Measurements from ENCODE around the gene ALK.

The ALK gene

DNA sequence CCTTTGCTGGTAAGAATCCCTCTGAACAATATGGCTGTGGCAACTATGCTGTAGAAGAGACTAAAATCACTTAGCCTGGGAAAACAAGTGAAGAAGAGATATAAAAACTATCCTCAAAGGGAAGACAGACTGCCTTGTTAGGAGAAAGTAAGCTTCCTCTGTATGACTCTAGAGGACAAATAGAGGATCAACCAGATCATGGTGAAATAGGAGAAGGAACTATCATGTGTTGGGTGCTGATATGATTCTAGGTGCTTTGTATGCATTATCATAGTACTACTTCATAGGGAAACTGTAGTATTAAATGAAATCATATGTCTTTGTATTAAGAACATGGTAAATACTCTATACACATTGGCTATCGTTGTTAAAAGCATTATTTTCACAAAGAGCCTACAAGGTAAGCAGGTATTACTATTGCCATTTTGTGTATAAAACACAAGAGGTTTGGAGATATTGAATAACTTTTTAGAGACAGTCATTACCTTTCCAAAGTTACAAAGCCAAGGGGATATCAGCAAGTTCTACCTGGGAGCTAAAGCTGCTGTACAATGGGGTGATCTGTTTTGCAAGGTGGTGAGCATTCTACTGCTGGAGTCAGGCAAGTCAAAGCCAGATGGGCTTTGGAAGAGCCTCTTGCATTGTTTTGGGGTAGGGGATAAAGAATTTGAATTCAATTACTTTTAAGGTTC, 402.6 kb downstream of the ALK start:
- Histone ChIP-seq H3K9me3 (ENCODE audit: control insufficient read depth, insufficient read depth, low read depth, low read length) (no peaks in the 10 kb centered on the region), H3K4me3 (ENCODE audit: low read depth, low read length) (no peak overlapping the region), H3K27ac (ENCODE audit: extremely low read depth, low read depth, low read length) (no peak overlapping the region), H3K36me3 (ENCODE audit: control insufficient read depth in 2 of 2, insufficient read depth in 1 of 2, low read length in 2 of 2) (no peaks in the 10 kb centered on the region), H3K4me1 (ENCODE audit: control insufficient read depth, insufficient read depth, low read length) (no peaks in the 10 kb centered on the region)
- ChIA-PET POLR2A (interaction anchor here (0.6 kb wide), 1 partner anchor 12 kb away, joined by 3 read pairs; no protein-coding TSS in a partner anchor), CTCF (interaction anchor here (1.1 kb wide), 1 partner anchor 323 kb away, joined by 4 read pairs; no protein-coding TSS in a partner anchor)
- TF ChIP-seq ZNF624 (tag by site-specific recombination; IDR thresholded peaks at IDR 0.05) (no peak), MZF1 (tag by site-specific recombination; IDR thresholded peaks at IDR 0.05; ENCODE audit: borderline replicate concordance) (no peak), ZNF549 (tag by site-specific recombination; IDR thresholded peaks at IDR 0.05) (no peak), ZNF155 (tag by site-specific recombination; IDR thresholded peaks at IDR 0.05) (no peak), ZNF391 (tag by site-specific recombination; IDR thresholded peaks at IDR 0.05; ENCODE audit: borderline replicate concordance, low read depth) (no peak), MYNN (tag by site-specific recombination; IDR thresholded peaks at IDR 0.05; ENCODE audit: borderline replicate concordance) (no peak), TCF7L2 (IDR thresholded peaks at IDR 0.05; ENCODE audit: borderline replicate concordance, low read depth, low read length) (no peak), ZNF596 (tag by site-specific recombination; IDR thresholded peaks at IDR 0.05) (no peak), ZNF114 (tag by site-specific recombination; IDR thresholded peaks at IDR 0.05) (no peak), SP3 (tag by site-specific recombination; IDR thresholded peaks at IDR 0.05) (no peak), ZNF423 (tag by site-specific recombination; IDR thresholded peaks at IDR 0.05) (no peak)
- TF ChIP-seq, protein P1, sequence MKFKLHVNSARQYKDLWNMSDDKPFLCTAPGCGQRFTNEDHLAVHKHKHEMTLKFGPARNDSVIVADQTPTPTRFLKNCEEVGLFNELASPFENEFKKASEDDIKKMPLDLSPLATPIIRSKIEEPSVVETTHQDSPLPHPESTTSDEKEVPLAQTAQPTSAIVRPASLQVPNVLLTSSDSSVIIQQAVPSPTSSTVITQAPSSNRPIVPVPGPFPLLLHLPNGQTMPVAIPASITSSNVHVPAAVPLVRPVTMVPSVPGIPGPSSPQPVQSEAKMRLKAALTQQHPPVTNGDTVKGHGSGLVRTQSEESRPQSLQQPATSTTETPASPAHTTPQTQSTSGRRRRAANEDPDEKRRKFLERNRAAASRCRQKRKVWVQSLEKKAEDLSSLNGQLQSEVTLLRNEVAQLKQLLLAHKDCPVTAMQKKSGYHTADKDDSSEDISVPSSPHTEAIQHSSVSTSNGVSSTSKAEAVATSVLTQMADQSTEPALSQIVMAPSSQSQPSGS (tag by site-specific recombination; IDR thresholded peaks at IDR 0.05; ENCODE audit: low read depth), result no peak
- TF ChIP-seq, protein P2, sequence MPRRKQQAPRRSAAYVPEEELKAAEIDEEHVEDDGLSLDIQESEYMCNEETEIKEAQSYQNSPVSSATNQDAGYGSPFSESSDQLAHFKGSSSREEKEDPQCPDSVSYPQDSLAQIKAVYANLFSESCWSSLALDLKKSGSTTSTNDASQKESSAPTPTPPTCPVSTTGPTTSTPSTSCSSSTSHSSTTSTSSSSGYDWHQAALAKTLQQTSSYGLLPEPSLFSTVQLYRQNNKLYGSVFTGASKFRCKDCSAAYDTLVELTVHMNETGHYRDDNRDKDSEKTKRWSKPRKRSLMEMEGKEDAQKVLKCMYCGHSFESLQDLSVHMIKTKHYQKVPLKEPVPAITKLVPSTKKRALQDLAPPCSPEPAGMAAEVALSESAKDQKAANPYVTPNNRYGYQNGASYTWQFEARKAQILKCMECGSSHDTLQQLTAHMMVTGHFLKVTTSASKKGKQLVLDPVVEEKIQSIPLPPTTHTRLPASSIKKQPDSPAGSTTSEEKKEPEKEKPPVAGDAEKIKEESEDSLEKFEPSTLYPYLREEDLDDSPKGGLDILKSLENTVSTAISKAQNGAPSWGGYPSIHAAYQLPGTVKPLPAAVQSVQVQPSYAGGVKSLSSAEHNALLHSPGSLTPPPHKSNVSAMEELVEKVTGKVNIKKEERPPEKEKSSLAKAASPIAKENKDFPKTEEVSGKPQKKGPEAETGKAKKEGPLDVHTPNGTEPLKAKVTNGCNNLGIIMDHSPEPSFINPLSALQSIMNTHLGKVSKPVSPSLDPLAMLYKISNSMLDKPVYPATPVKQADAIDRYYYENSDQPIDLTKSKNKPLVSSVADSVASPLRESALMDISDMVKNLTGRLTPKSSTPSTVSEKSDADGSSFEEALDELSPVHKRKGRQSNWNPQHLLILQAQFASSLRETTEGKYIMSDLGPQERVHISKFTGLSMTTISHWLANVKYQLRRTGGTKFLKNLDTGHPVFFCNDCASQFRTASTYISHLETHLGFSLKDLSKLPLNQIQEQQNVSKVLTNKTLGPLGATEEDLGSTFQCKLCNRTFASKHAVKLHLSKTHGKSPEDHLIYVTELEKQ (tag by site-specific recombination; IDR thresholded peaks at IDR 0.05; ENCODE audit: borderline replicate concordance), result no peak

DNA sequence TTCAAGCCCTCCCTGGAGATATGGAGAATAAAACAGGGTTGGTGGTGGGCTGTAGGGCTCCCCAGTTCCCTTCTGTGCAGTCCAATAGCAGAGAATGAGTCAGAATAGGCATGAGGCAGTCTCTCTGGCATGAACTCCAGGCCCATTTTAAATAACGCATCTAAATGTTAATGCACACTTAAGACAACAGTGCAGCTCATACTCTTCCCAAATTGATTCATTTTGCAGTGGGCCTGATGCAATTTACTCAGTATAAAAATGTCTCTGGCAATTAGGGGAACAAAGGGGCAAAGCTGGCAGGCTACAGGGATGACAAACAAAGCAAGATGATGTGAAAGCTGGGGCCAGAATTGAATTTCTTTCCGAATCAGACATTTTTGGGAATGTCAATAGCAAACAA, 403.4 kb downstream of the ALK start:
- Histone ChIP-seq H3K36me3 (ENCODE audit: control insufficient read depth in 2 of 2, insufficient read depth in 1 of 2, low read length in 2 of 2) (no peaks in the 10 kb centered on the region), H3K27ac (ENCODE audit: extremely low read depth, low read depth, low read length) (no peak overlapping the region), H3K4me3 (ENCODE audit: low read depth, low read length) (no peak overlapping the region), H3K4me1 (ENCODE audit: control insufficient read depth, insufficient read depth, low read length) (no peaks in the 10 kb centered on the region), H3K9me3 (ENCODE audit: control insufficient read depth, insufficient read depth, low read depth, low read length) (no peaks in the 10 kb centered on the region)
- TF ChIP-seq, protein P3, sequence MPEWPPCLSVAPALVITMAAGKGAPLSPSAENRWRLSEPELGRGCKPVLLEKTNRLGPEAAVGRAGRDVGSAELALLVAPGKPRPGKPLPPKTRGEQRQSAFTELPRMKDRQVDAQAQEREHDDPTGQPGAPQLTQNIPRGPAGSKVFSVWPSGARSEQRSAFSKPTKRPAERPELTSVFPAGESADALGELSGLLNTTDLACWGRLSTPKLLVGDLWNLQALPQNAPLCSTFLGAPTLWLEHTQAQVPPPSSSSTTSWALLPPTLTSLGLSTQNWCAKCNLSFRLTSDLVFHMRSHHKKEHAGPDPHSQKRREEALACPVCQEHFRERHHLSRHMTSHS (tag by site-specific recombination; IDR thresholded peaks at IDR 0.05), result no peak
- TF ChIP-seq, protein P1 (tag by site-specific recombination; IDR thresholded peaks at IDR 0.05; ENCODE audit: low read depth), result no peak
- TF ChIP-seq ZNF221 (tag by site-specific recombination; IDR thresholded peaks at IDR 0.05; ENCODE audit: borderline replicate concordance), result no peak
- POLR2A ChIA-PET, result no interaction called here
- CTCF ChIA-PET, result interaction anchor here (1.1 kb wide), 1 partner anchor 324 kb away, joined by 4 read pairs; no protein-coding TSS in a partner anchor

All from HEK293 (cell line).